ENCODE results near the gene ZMIZ1. TPM values are rescaled to one million over a fixed set of nuclear protein-coding genes. Genes with fewer than 3 reads are reported as not detected.

The ZMIZ1 gene
- total and polyA plus RNA-seq, 4 donors = 18.3 to 80.2 (median 42.6) TPM

GRCh38 chr10:79301754-79302530, 233.2 kb downstream of the ZMIZ1 start:
- DNase-seq (no peak), ATAC-seq (ENCODE audit: insufficient read depth, low FRiP score) (no peak)
- Histone ChIP-seq H3K4me3 (no peak overlapping the region), H3K9me3 (ENCODE audit: control insufficient read depth in 4 of 4, insufficient read depth in 3 of 4, low read length in 3 of 4) (no peaks in the 10 kb centered on the region), H3K27me3 (ENCODE audit: control insufficient read depth in 3 of 3, insufficient read depth in 3 of 3, low read length in 2 of 3) (no peaks in the 10 kb centered on the region), H3K4me1 (ENCODE audit: control insufficient read depth in 5 of 5, insufficient read depth in 5 of 5, low read length in 5 of 5) (peaks cover 0 to 3% (median 0%) of the 10 kb centered on the region in 5 donors), H3K36me3 (ENCODE audit: control insufficient read depth in 4 of 4, insufficient read depth in 4 of 4, low read length in 4 of 4) (peaks cover 25 to 89% (median 51%) of the 10 kb centered on the region in 4 donors), H3K9ac (ENCODE audit: insufficient read depth in 1 of 2, low read length in 2 of 2) (no peak overlapping the region), H3K27ac (ENCODE audit: low read depth in 1 of 2, low read length in 1 of 2) (peak overlapping the region in 1 of 2 donors; percentile 7)
- TF ChIP-seq, protein P1, sequence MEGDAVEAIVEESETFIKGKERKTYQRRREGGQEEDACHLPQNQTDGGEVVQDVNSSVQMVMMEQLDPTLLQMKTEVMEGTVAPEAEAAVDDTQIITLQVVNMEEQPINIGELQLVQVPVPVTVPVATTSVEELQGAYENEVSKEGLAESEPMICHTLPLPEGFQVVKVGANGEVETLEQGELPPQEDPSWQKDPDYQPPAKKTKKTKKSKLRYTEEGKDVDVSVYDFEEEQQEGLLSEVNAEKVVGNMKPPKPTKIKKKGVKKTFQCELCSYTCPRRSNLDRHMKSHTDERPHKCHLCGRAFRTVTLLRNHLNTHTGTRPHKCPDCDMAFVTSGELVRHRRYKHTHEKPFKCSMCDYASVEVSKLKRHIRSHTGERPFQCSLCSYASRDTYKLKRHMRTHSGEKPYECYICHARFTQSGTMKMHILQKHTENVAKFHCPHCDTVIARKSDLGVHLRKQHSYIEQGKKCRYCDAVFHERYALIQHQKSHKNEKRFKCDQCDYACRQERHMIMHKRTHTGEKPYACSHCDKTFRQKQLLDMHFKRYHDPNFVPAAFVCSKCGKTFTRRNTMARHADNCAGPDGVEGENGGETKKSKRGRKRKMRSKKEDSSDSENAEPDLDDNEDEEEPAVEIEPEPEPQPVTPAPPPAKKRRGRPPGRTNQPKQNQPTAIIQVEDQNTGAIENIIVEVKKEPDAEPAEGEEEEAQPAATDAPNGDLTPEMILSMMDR (IDR thresholded peaks at IDR 0.05; ENCODE audit: control extremely low read depth, extremely low read depth) = no peak
- 90% methylated on average over 19 of the region's 19 CpGs for WGBS, 2 donors

DNA sequence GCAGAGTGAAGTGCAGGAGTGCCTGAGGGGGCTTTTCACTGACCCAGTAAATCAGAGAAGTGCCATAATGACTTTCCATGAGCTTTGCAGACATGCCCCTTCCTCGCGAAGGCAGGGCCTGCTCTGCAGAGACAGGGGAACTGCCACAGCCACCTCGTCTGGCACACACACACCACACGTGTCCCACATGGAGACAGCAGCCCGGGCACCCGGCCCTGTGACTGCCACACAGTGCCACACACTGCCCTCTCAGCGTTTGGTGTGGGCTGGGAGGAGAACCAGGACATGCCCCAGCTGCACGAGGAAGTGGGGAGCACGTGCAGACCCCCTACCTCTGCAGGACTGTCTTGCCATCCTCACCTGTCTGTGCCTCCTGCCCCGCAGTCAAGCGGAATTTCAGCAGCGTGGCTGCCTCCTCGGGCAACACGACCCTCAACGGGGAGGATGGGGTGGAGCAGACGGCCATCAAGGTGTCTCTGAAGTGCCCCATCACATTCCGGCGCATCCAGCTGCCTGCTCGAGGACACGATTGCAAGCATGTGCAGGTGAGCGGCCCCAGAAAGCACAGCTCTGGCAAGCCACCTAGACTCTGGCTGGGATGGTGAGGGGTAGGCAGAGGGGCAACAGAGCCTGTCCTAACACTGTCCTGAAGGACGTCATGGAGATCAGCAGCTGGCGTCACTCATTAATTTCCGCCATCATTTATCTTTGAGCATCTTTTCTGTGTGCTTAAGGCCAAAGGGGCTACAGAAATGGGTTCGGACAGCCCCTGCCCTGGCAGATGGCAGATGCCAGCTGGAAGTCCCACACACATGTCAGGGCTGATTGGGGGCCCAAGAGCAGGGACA, 235.1 kb downstream of the ZMIZ1 start:
- WGBS, 2 donors = 92 to 94% methylated on average over 25 of the region's 25 CpGs
- Histone ChIP-seq H3K36me3 (ENCODE audit: control insufficient read depth in 4 of 4, insufficient read depth in 4 of 4, low read length in 4 of 4) (peaks cover 33 to 92% (median 51%) of the 10 kb centered on the region in 4 donors), H3K27me3 (ENCODE audit: control insufficient read depth in 3 of 3, insufficient read depth in 3 of 3, low read length in 2 of 3) (no peaks in the 10 kb centered on the region), H3K4me3 (no peak overlapping the region), H3K4me1 (ENCODE audit: control insufficient read depth in 5 of 5, insufficient read depth in 5 of 5, low read length in 5 of 5) (peaks cover 0 to 2% (median 0%) of the 10 kb centered on the region in 5 donors), H3K9me3 (ENCODE audit: control insufficient read depth in 4 of 4, insufficient read depth in 3 of 4, low read length in 3 of 4) (no peaks in the 10 kb centered on the region), H3K9ac (ENCODE audit: insufficient read depth in 1 of 2, low read length in 2 of 2) (no peak overlapping the region), H3K27ac (ENCODE audit: low read depth in 1 of 2, low read length in 1 of 2) (no peak overlapping the region)
- DNase-seq (no peak), ATAC-seq (ENCODE audit: insufficient read depth, low FRiP score) (no peak)
- TF ChIP-seq, protein P1 (IDR thresholded peaks at IDR 0.05; ENCODE audit: control extremely low read depth, extremely low read depth) = no peak

GRCh38 chr10:79304479-79305087, 235.8 kb downstream of the ZMIZ1 start:
- DNase-seq (no peak), ATAC-seq (ENCODE audit: insufficient read depth, low FRiP score) (no peak)
- no peak overlapping the region for H3K4me3 ChIP-seq
- WGBS, 2 donors = 73 to 86% methylated on average over 6 of the region's 6 CpGs
- peaks cover 33 to 92% (median 46%) of the 10 kb centered on the region in 4 donors for H3K36me3 ChIP-seq (ENCODE audit: control insufficient read depth in 4 of 4, insufficient read depth in 4 of 4, low read length in 4 of 4)
- no peaks in the 10 kb centered on the region for H3K4me1 ChIP-seq (ENCODE audit: control insufficient read depth in 5 of 5, insufficient read depth in 5 of 5, low read length in 5 of 5)
- no peaks in the 10 kb centered on the region for H3K27me3 ChIP-seq (ENCODE audit: control insufficient read depth in 3 of 3, insufficient read depth in 3 of 3, low read length in 2 of 3)
- H3K27ac ChIP-seq (ENCODE audit: low read depth in 1 of 2, low read length in 1 of 2) = no peak overlapping the region
- H3K9ac ChIP-seq (ENCODE audit: insufficient read depth in 1 of 2, low read length in 2 of 2) = no peak overlapping the region
- TF ChIP-seq, protein P1 (IDR thresholded peaks at IDR 0.05; ENCODE audit: control extremely low read depth, extremely low read depth) = no peak
- H3K9me3 ChIP-seq (ENCODE audit: control insufficient read depth in 4 of 4, insufficient read depth in 3 of 4, low read length in 3 of 4) = no peaks in the 10 kb centered on the region

Measured in lung (tissue), 12 donors.